DOHH2 (cell line): ENCODE data around the gene RXRA.

Source experiments
- H3F3A ChIP-seq: fragments of 200-600 bp; sonication (generic), shearing (Covaris generic); 2 replicates; pipeline ENCODE4 v1.6.0; 2016; ENCODE audit warnings: antibody characterized with exemption, mild to moderate bottlenecking; ENCODE audit not compliant: control insufficient read depth, insufficient read depth
- H3K27ac ChIP-seq: fragments of 200-600 bp; sonication (generic); 2 replicates; pipeline ENCODE4 v1.5.1; 2014; ENCODE audit warnings: low read depth, mild to moderate bottlenecking, low read length, moderate library complexity
- H3K27me3 ChIP-seq: fragments of 200-600 bp; sonication (generic); 2 replicates; pipeline ENCODE4 v1.6.1; 2014; ENCODE audit warnings: mild to moderate bottlenecking, low read length, mixed read lengths; ENCODE audit not compliant: control insufficient read depth
- H3K36me3 ChIP-seq: fragments of 200-600 bp; sonication (generic); 2 replicates; pipeline ENCODE4 v1.6.1; 2014; ENCODE audit warnings: mild to moderate bottlenecking, low read length, moderate library complexity, mixed read lengths; ENCODE audit not compliant: control insufficient read depth
- H3K4me1 ChIP-seq: fragments of 200-600 bp; sonication (generic); 2 replicates; pipeline ENCODE4 v1.6.1; 2014; ENCODE audit warnings: mild to moderate bottlenecking, low read length, mixed read lengths; ENCODE audit not compliant: control insufficient read depth
- H3K4me2 ChIP-seq: fragments of 200-600 bp; sonication (generic); 2 replicates; pipeline ENCODE4 v1.6.0; 2014; ENCODE audit warnings: mild to moderate bottlenecking, low read length, moderate library complexity
- H3K4me3 ChIP-seq: fragments of 200-600 bp; sonication (generic); 2 replicates; pipeline ENCODE4 v1.5.1; 2014; ENCODE audit warnings: mild to moderate bottlenecking, low read length, mixed read lengths
- H3K79me2 ChIP-seq: fragments of 200-600 bp; sonication (generic); 2 replicates; pipeline ENCODE4 v1.6.1; 2014; ENCODE audit warnings: mild to moderate bottlenecking, low read length, mixed read lengths; ENCODE audit not compliant: control insufficient read depth
- H3K9me2 ChIP-seq: fragments of 200-600 bp; sonication (generic); replicated peaks from 2 replicates; pipeline ENCODE4 v1.6.1; 2014; ENCODE audit warnings: mild to moderate bottlenecking, low read length, mixed read lengths; ENCODE audit not compliant: control insufficient read depth
- H3K9me3 ChIP-seq: fragments of 200-600 bp; sonication (generic); 2 replicates; pipeline ENCODE4 v1.6.1; 2014; ENCODE audit warnings: antibody characterized with exemption, low read length, mixed read lengths; ENCODE audit not compliant: control insufficient read depth, insufficient read depth
- H4K20me1 ChIP-seq: fragments of 200-600 bp; sonication (generic); 2 replicates; pipeline ENCODE4 v1.6.0; 2014; ENCODE audit warnings: low read depth, mild to moderate bottlenecking, antibody characterized with exemption, low read length, moderate library complexity; ENCODE audit not compliant: control insufficient read depth, insufficient read depth
- CTCF ChIP-seq: fragments of 200-600 bp; sonication (generic); IDR thresholded peaks from one replicate; pipeline ENCODE4 v1.5.1; 2014; ENCODE audit warnings: antibody characterized with exemption, mild to moderate bottlenecking, low read depth, low read length; ENCODE audit not compliant: poor library complexity, severe bottlenecking
- EZH2phosphoT487 ChIP-seq: fragments of 200-600 bp; sonication (generic); IDR thresholded peaks from 2 replicates; pipeline ENCODE4 v1.6.1; 2017; ENCODE audit warnings: borderline replicate concordance, mild to moderate bottlenecking, antibody characterized with exemption, low read length, moderate library complexity, mixed read lengths

The RXRA gene

GRCh38 chr9:134457321-134458206 lies 131.3 kb downstream of the RXRA start:
- H3K9me2 ChIP-seq = no peaks in the 10 kb centered on the region
- TF ChIP-seq EZH2phosphoT487 (no peak), CTCF (no peak)
- H3K4me2 ChIP-seq = no peak overlapping the region
- no peaks in the 10 kb centered on the region for H3K9me3 ChIP-seq
- no peaks in the 10 kb centered on the region for H4K20me1 ChIP-seq
- H3K27ac ChIP-seq = no peak overlapping the region
- no peaks in the 10 kb centered on the region for H3K79me2 ChIP-seq
- H3K4me1 ChIP-seq = no peaks in the 10 kb centered on the region
- no peak overlapping the region for H3K4me3 ChIP-seq
- H3K27me3 ChIP-seq = no peaks in the 10 kb centered on the region
- H3K36me3 ChIP-seq = no peaks in the 10 kb centered on the region
- no peaks in the 10 kb centered on the region for H3F3A ChIP-seq

- no peaks in the 10 kb centered on the region for H3K9me3 ChIP-seq
- H3K9me2 ChIP-seq = no peaks in the 10 kb centered on the region
- H3K4me3 ChIP-seq = no peak overlapping the region
- H4K20me1 ChIP-seq = no peaks in the 10 kb centered on the region
- no peaks in the 10 kb centered on the region for H3K79me2 ChIP-seq
- no peaks in the 10 kb centered on the region for H3K27me3 ChIP-seq
- no peak for TF ChIP-seq CTCF
- no peaks in the 10 kb centered on the region for H3K4me1 ChIP-seq
- H3K27ac ChIP-seq = no peak overlapping the region
- H3F3A ChIP-seq = no peaks in the 10 kb centered on the region
- H3K36me3 ChIP-seq = no peaks in the 10 kb centered on the region
- no peak overlapping the region for H3K4me2 ChIP-seq
These were observed 132.2 kb downstream of the RXRA start for GRCh38 chr9:134458207-134459108.

GRCh38 chr9:134459164-134459563 lies 132.9 kb downstream of the RXRA start:
- Histone ChIP-seq H3F3A (no peaks in the 10 kb centered on the region), H3K9me3 (no peaks in the 10 kb centered on the region), H3K4me2 (no peak overlapping the region), H3K27me3 (no peaks in the 10 kb centered on the region), H3K27ac (no peak overlapping the region), H3K4me1 (no peaks in the 10 kb centered on the region), H3K4me3 (no peak overlapping the region), H3K36me3 (no peaks in the 10 kb centered on the region), H3K79me2 (no peaks in the 10 kb centered on the region), H3K9me2 (no peaks in the 10 kb centered on the region), H4K20me1 (no peaks in the 10 kb centered on the region)
- no peak for TF ChIP-seq EZH2phosphoT487
- no peak for TF ChIP-seq CTCF
